ENCODE data around the gene DPYSL5.

Gene DPYSL5

DNA sequence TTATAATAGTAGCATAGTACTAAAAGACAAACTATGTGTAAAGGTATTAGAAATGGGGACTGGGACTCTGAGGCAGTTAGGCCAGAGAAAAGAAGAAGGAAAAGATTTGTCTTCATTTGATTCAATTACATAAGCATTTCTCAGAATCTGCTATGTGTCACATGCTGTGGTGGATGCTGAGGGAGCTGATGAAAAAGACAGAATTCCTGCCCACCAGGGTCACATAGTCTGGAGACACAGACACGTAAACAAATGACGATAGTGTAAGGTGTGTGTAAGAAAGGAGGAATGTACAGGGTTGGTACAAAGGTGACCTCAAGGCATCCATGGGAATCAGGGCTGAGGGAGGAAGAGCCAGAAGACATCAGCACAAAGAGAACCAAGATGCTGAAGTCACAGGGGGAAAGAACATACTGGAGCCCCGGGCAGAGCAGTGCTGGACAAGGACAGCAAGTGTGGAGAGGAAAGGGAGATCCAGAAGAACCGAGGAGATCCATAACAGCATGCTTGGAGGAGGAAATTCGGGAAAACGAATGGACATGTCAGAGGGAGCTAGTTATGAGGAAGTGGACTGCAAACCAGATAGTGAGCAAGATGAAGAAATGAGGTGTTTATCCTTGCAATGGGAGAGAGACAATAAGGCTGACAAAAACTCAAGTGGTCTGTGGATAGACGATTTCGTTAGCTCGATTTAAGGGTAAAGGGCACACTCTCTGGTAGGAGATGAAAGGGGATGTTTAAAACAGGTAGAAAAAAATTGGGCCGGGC lies 121.3 kb downstream of the DPYSL5 start:
- H3K36me3 ChIP-seq (ENCODE audit: control insufficient read depth, insufficient read depth, low read length) = no peaks in the 10 kb centered on the region
- H3K27me3 ChIP-seq (replicated peaks; ENCODE audit: control insufficient read depth, insufficient read depth, low read length) = no peaks in the 10 kb centered on the region; the same call in 1 of the 2 replicates
- no peak for TF ChIP-seq CTCF (IDR thresholded peaks at IDR 0.05; ENCODE audit: insufficient read depth, low read length, poor library complexity, severe bottlenecking)
- H3K4me3 ChIP-seq (replicated peaks; ENCODE audit: low read depth, low read length) = no peak overlapping the region
- no peak for DNase-seq (ENCODE audit: extremely low read depth, insufficient read length)

DNA sequence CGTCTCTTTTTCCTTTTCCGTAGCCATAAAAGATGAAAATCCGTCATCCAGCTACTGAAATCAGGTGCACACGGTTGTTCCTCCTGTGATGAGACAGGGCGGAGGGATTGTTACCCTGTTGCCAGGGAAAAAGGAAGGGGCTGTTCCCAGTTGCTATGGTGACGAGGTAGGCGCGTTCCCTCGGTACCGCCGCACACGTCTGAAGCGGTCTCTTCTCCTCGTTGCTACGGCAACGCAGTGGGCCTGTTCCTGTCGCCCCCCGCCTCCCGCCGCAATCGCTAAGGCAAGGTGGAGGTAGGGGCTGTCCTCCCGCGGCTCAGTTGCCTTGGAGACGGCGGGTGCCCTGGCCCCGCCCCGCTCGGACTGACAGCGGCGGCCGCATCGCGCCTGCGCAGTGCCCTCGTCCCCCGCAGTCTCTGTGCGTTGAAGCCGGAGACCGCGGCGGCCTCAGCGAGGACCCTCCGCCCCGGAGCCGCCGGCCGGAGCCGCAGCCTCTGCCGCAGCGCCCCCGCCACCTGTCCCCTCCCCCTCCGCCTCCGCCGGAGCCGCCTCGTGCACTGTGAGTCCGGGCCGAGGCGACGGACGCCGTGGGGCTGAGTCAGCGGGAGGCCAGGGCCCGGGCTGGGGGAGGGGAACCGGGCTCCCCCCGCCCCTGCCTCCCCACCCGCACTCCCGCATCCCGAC lies 122.5 kb downstream of the DPYSL5 start, which contains the start of gene MAPRE3:
MAPRE3 (plus strand) TSS at position 394 of the 684 bp plus-strand sequence. CDS start 51,582 bp downstream, outside the sequence.
- Histone ChIP-seq H3K4me3 (replicated peaks; ENCODE audit: low read depth, low read length) (peak within 1 kb of the TSS; percentile 72), H3K36me3 (ENCODE audit: control insufficient read depth, insufficient read depth, low read length) (no peaks in the 10 kb centered on the region), H3K27me3 (replicated peaks; ENCODE audit: control insufficient read depth, insufficient read depth, low read length) (no peaks in the 10 kb centered on the region; the same call in 1 of the 2 replicates)
- peak; percentile 80 for DNase-seq (ENCODE audit: extremely low read depth, insufficient read length)
- TF ChIP-seq CTCF (IDR thresholded peaks at IDR 0.05; ENCODE audit: insufficient read depth, low read length, poor library complexity, severe bottlenecking) = no peak

- Histone ChIP-seq H3K36me3 (ENCODE audit: control insufficient read depth, insufficient read depth, low read length) (no peaks in the 10 kb centered on the region), H3K4me3 (replicated peaks; ENCODE audit: low read depth, low read length) (peak overlapping the region; percentile 72), H3K27me3 (replicated peaks; ENCODE audit: control insufficient read depth, insufficient read depth, low read length) (no peaks in the 10 kb centered on the region; the same call in 1 of the 2 replicates)
- TF ChIP-seq CTCF (IDR thresholded peaks at IDR 0.05; ENCODE audit: insufficient read depth, low read length, poor library complexity, severe bottlenecking) = no peak
- DNase-seq (ENCODE audit: extremely low read depth, insufficient read length) = no peak
Observed at GRCh38 chr2:26970928-26971627, 123.1 kb downstream of the DPYSL5 start.

DNA sequence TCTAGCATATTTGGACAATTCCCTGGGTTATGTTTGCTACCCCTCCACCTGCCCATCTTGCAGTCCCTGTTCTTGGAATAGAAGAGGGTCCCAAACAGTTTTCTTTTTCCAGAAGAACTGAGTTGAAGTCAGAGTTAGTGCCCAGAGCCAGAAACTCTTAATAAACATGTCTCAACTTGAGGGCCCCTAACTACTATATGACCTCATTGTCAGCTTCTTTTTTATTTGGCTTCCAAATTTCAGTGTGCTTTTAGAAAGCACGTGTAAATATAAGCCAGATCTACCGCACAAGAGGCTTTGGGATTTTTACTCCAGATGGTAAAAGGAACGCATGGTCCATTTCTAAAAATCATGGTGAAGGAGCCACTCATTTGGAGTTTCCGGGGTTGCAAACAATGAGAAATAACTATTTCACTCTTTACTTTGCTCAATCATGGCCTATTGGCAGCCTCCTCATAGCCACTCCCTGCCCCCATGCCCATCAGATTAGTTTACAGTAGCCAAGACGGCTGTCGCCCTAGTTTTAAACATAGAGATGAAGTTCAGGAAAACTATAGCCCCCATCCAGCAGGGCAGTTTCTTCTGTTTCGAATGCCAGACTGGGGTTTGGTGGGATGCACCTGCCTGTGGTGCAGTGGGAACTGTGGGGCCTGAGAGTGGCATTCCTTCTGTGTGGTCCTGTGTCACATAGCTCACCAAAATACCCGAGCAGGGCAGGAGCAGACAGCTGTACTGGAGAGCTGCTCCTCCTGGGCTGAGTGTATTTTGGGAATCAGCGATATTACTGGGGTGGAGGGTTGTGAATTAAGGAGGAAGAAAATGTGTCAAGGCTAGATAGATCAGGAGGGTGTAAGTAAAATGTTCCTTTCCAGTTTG lies 124.2 kb downstream of the DPYSL5 start:
- DNase-seq (ENCODE audit: extremely low read depth, insufficient read length) = no peak
- Histone ChIP-seq H3K36me3 (ENCODE audit: control insufficient read depth, insufficient read depth, low read length) (no peaks in the 10 kb centered on the region), H3K4me3 (replicated peaks; ENCODE audit: low read depth, low read length) (no peak overlapping the region), H3K27me3 (replicated peaks; ENCODE audit: control insufficient read depth, insufficient read depth, low read length) (no peaks in the 10 kb centered on the region; the same call in none of the 2 replicates)
- no peak for TF ChIP-seq CTCF (IDR thresholded peaks at IDR 0.05; ENCODE audit: insufficient read depth, low read length, poor library complexity, severe bottlenecking)

DNA sequence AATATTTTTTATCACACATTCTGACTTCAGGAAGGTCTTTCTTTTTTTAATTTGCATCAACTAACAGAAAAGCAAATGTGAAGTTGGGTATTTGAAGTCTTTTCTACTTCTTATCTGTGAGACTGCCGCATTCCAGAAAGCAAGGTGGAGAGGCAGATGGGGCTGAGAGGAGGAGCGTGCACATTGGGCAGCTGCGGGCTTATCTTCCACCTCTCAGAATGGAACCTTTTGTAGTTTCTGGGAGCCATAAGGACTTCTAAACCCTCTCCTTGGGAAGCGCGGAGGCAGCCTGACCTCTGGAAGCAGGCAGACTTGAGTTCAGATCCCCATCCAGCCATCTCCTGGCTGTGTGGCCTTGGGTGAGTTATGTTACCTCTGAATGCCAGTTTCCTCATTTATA lies 126.4 kb downstream of the DPYSL5 start:
- H3K27me3 ChIP-seq (replicated peaks; ENCODE audit: control insufficient read depth, insufficient read depth, low read length) = no peaks in the 10 kb centered on the region; the same call in none of the 2 replicates
- no peak overlapping the region for H3K4me3 ChIP-seq (replicated peaks; ENCODE audit: low read depth, low read length)
- DNase-seq (ENCODE audit: extremely low read depth, insufficient read length) = no peak
- no peaks in the 10 kb centered on the region for H3K36me3 ChIP-seq (ENCODE audit: control insufficient read depth, insufficient read depth, low read length)
- no peak for TF ChIP-seq CTCF (IDR thresholded peaks at IDR 0.05; ENCODE audit: insufficient read depth, low read length, poor library complexity, severe bottlenecking)
